Superior temporal gyrus (tissue), 1 donor: ENCODE data around the gene CCDC69.
"Not testable (repeated sequence)": the region's sequence is repeated elsewhere in the genome, so short reads cannot be mapped to it uniquely, and the experiment has no call there.

Source experiments
- DNase-seq: peaks from one replicate; pipeline ENCODE4 v3.0.0-alpha.2; 2016; ENCODE audit errors: extremely low spot score

CCDC69 gene

GRCh38 chr5:151192626-151193025, 31.3 kb downstream of the CCDC69 start:
- no peak for DNase-seq

GRCh38 chr5:151191661-151192060, 32.2 kb downstream of the CCDC69 start:
- DNase-seq = no peak

- no peak for DNase-seq
These were observed 34.7 kb downstream of the CCDC69 start for GRCh38 chr5:151189151-151189550.

- no peak for DNase-seq
These were observed 37.4 kb downstream of the CCDC69 start for GRCh38 chr5:151186538-151186937.

GRCh38 chr5:151186052-151186451, 37.8 kb downstream of the CCDC69 start:
- DNase-seq = no peak

- no peak for DNase-seq
These were observed 39.4 kb downstream of the CCDC69 start for GRCh38 chr5:151184316-151185042.

GRCh38 chr5:151183456-151184245, 40.2 kb downstream of the CCDC69 start:
- no peak for DNase-seq

GRCh38 chr5:151182976-151183375, 40.9 kb downstream of the CCDC69 start:
- DNase-seq = no peak

- DNase-seq = no peak
These were observed 41.4 kb downstream of the CCDC69 start for GRCh38 chr5:151182524-151182900.

- DNase-seq = no peak
These were observed 41.9 kb downstream of the CCDC69 start for GRCh38 chr5:151181818-151182523.

GRCh38 chr5:151180291-151180690, 43.6 kb downstream of the CCDC69 start:
- no peak for DNase-seq

- DNase-seq = no peak
These were observed 44.4 kb downstream of the CCDC69 start for GRCh38 chr5:151179489-151179840.

- DNase-seq = no peak
These were observed 45.0 kb downstream of the CCDC69 start for GRCh38 chr5:151178777-151179488.

GRCh38 chr5:151178372-151178771, 45.5 kb downstream of the CCDC69 start:
- DNase-seq = no peak

- DNase-seq = not testable (repeated sequence)
These were observed 47.6 kb downstream of the CCDC69 start for GRCh38 chr5:151176268-151176667.

- DNase-seq = no peak
These were observed 49.2 kb downstream of the CCDC69 start for GRCh38 chr5:151174612-151175101.

GRCh38 chr5:151173711-151174611, 49.9 kb downstream of the CCDC69 start:
- no peak for DNase-seq

GRCh38 chr5:151171529-151171928, 52.4 kb downstream of the CCDC69 start:
- DNase-seq = no peak

GRCh38 chr5:151168602-151169344, 55.1 kb downstream of the CCDC69 start:
- no peak for DNase-seq

- no peak for DNase-seq
These were observed 56.9 kb downstream of the CCDC69 start for GRCh38 chr5:151167022-151167421.
